Keratinocyte (primary cell): ENCODE data around the gene IGSF23. TPM values are rescaled to one million over a fixed set of nuclear protein-coding genes. Genes with fewer than 3 reads are reported as not detected.

Experiments
- DNase-seq: peaks from one replicate; pipeline ENCODE4 v3.0.0-alpha.2; 2011; ENCODE audit warnings: low read depth, missing footprints, low spot score
- FAIRE-seq: peaks from 2 replicates; lab custom pipeline; 2011; peaks lifted over from hg19 to GRCh38; lab: Jason Lieb, UNC
- H2AFZ ChIP-seq: 2 replicates; pipeline ENCODE4 v1.6.0; 2012; ENCODE audit warnings: low read length, control low read depth, inconsistent platforms; ENCODE audit not compliant: control insufficient read depth
- H3K27ac ChIP-seq: 2 replicates; pipeline ENCODE4 v1.5.1; 2011; ENCODE audit warnings: low read length; ENCODE audit not compliant: control insufficient read depth, insufficient read depth
- H3K27me3 ChIP-seq: 3 replicates; pipeline ENCODE4 v1.6.0; 2011; ENCODE audit warnings: low read length; ENCODE audit not compliant: control insufficient read depth, insufficient read depth; ENCODE audit errors: extremely low read depth
- H3K36me3 ChIP-seq, 2 experiments: 2 replicates in 1 of 2; 3 replicates in 1 of 2; pipeline ENCODE4 v1.5.1; 2011; ENCODE audit warnings: low read length in 2 of 2, mild to moderate bottlenecking in 1 of 2; ENCODE audit not compliant: control insufficient read depth in 2 of 2, insufficient read depth in 2 of 2; ENCODE audit errors: extremely low read depth in 1 of 2
- H3K4me1 ChIP-seq: 3 replicates; pipeline ENCODE4 v1.5.1; 2011; ENCODE audit warnings: low read length; ENCODE audit not compliant: control insufficient read depth, insufficient read depth; ENCODE audit errors: extremely low read depth
- H3K4me2 ChIP-seq: 3 replicates; pipeline ENCODE4 v1.6.0; 2011; ENCODE audit warnings: low read depth, low read length; ENCODE audit not compliant: control insufficient read depth, insufficient read depth; ENCODE audit errors: extremely low read depth
- H3K4me3 ChIP-seq, 3 experiments: fragments of 200-600 bp in 1 of 3; sonication (generic) in 1 of 3; 2 replicates in 2 of 3; 3 replicates in 1 of 3; pipeline ENCODE4 v1.5.1; 2011 to 2016; ENCODE audit warnings: low read length in 3 of 3, mild to moderate bottlenecking in 3 of 3, control low read depth in 2 of 3, inconsistent platforms in 1 of 3, low read depth in 1 of 3, mixed read lengths in 1 of 3, mixed run types in 1 of 3, moderate library complexity in 1 of 3; ENCODE audit not compliant: control insufficient read depth in 2 of 3, insufficient read depth in 2 of 3; ENCODE audit errors: extremely low read depth in 1 of 3
- H3K79me2 ChIP-seq: 2 replicates; pipeline ENCODE4 v1.6.0; 2012; ENCODE audit warnings: low read length; ENCODE audit not compliant: control insufficient read depth, insufficient read depth
- H3K9ac ChIP-seq: 3 replicates; pipeline ENCODE4 v1.6.0; 2011; ENCODE audit warnings: low read length; ENCODE audit not compliant: control insufficient read depth, insufficient read depth; ENCODE audit errors: extremely low read depth
- H3K9me1 ChIP-seq: 3 replicates; pipeline ENCODE4 v1.6.0; 2011; ENCODE audit warnings: low read length; ENCODE audit not compliant: control insufficient read depth, insufficient read depth; ENCODE audit errors: extremely low read depth
- H3K9me3 ChIP-seq: 2 replicates; pipeline ENCODE4 v1.5.1; 2012; ENCODE audit warnings: low read depth, low read length; ENCODE audit not compliant: control insufficient read depth
- H4K20me1 ChIP-seq: 3 replicates; pipeline ENCODE4 v1.6.0; 2011; ENCODE audit warnings: low read length; ENCODE audit not compliant: control insufficient read depth, insufficient read depth; ENCODE audit errors: extremely low read depth
- EZH2 ChIP-seq: IDR thresholded peaks from one replicate; pipeline ENCODE4 v1.6.1; 2012; ENCODE audit warnings: inconsistent platforms, mild to moderate bottlenecking, low read length, moderate library complexity
- dilution Hi-C: fragments of 300-500 bp; cut with MboI; formaldehyde crosslinking; loops from one replicate; pipeline ENCODE4 v1.7.0; 2020; ENCODE audit warnings: low sequenced_read_pairs; ENCODE audit not compliant: extremely low pct_ligation_motif_present
- polyA plus RNA-seq, 5 experiments: library from polyadenylated mRNA; depleted of rRNA in 3 of 5; stranded (reverse) in 3 of 5; stranded (forward) in 1 of 5; unstranded in 1 of 5; fragments of >200 nt; gene quantifications; 1 replicate in 1 of 5; 2 replicates in 3 of 5; 3 replicates in 1 of 5; pipeline versions ENCODE4 v1.2.1 to v1.2.3, GENCODE V29; 2011 to 2012; ENCODE audit warnings: missing spikeins in 2 of 5, low read depth in 1 of 5, low replicate concordance in 1 of 5
- small RNA-seq, 3 experiments: library from RNA; depleted of rRNA; stranded (forward); fragments of <200 nt; gene quantifications; one replicate each; pipeline ENCODE3, GENCODE V24; 2012; ENCODE audit warnings: low read depth in 3 of 3, low replicate concordance in 1 of 3; ENCODE audit not compliant: insufficient read length in 3 of 3
- TF ChIP-seq, protein P1 (sequence below), 3 experiments: IDR thresholded peaks in 1 of 3; conservative IDR thresholded peaks in 1 of 3; optimal IDR thresholded peaks in 1 of 3; 2 replicates in 2 of 3; 3 replicates in 1 of 3; pipeline versions ENCODE3 to v1.5.1; 2011; ENCODE audit warnings: low read length in 3 of 3, mild to moderate bottlenecking in 3 of 3, moderate library complexity in 2 of 3, control low read depth in 1 of 3, inconsistent platforms in 1 of 3; ENCODE audit not compliant: insufficient read depth in 2 of 3; ENCODE audit errors: extremely low read depth in 1 of 3

Gene IGSF23
- polyA plus RNA-seq, 1 donor (not counting 4 experiments of a cell fraction or from before 2014, with no cell fraction given), result 0.07 TPM

DNA sequence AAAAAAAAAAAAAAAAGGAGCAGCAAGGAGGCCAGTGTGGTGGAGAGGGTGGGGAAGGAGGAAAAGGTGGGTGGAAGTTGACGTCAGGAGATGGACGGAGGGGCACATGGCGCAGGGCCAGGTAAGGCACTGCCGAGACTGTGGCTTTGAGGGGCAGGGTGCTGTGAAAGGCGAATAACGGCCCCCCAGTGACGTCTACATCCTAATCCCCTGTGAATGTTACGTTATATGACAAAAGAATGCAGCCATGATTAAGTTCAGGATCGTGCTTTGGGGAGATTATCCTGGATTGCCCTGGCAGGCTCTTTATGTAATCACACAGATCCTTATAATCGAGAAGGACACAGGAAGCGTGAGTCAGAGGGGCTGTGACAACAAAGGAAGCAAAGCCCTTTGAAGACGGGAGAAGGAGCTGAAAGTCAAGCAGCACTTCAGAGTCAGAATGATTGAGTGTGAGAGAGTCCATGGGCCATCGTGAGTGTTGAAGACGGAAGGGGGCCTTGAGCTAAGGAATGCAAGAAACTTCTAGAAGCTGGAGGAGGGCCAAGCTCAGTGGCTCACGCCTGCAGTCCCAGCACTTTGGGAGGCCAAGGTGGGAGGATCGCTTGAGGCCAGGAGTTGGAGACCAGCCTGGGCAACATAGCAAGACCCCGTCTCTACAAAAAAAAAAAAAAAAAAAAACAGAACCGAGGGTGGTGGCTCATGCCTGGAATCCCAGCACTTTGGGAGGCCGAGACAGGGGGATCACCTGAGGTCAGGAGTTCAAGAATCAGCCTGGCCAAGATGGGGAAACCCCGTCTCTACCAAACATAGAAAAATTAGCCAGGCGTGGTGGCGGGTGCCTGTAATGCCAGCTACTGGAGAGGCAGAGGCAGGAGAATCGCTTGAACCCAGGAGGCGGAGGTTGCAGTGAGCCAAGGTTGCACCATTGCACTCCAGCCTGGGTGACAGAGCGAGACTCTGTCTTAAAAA lies 71.8 kb downstream of the IGSF23 start:
- H4K20me1 ChIP-seq, result no peaks in the 10 kb centered on the region
- DNase-seq (no peak), FAIRE-seq (peak; percentile 53)

DNA sequence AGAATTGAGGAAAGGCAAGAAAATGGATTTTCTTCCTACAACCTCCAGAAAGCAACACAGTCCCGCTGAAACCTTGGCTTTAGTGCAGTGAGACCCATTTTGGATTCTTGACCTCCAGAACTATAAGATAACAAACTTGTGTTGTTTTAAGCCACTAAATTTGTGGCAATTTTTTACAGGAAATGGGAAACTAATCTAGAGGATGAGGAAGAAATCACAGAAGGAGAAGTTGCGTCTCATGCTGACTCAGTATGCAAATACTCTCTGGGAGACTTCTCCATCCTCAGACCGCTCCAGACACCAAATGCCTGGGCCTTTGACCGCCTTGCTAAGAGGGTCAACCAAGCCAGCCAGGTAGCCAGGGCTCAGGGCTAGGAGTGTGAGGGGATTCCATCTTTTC lies 72.5 kb downstream of the IGSF23 start:
- H3K79me2 ChIP-seq, result no peaks in the 10 kb centered on the region

More for the DNA sequence above, 71.8 kb downstream of the IGSF23 start:
- TF ChIP-seq, protein P1, sequence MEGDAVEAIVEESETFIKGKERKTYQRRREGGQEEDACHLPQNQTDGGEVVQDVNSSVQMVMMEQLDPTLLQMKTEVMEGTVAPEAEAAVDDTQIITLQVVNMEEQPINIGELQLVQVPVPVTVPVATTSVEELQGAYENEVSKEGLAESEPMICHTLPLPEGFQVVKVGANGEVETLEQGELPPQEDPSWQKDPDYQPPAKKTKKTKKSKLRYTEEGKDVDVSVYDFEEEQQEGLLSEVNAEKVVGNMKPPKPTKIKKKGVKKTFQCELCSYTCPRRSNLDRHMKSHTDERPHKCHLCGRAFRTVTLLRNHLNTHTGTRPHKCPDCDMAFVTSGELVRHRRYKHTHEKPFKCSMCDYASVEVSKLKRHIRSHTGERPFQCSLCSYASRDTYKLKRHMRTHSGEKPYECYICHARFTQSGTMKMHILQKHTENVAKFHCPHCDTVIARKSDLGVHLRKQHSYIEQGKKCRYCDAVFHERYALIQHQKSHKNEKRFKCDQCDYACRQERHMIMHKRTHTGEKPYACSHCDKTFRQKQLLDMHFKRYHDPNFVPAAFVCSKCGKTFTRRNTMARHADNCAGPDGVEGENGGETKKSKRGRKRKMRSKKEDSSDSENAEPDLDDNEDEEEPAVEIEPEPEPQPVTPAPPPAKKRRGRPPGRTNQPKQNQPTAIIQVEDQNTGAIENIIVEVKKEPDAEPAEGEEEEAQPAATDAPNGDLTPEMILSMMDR (optimal IDR thresholded peaks at IDR 0.05 in 1 of 3, IDR thresholded peaks at IDR 0.05 in 1 of 3, conservative IDR thresholded peaks at IDR 0.05 in 1 of 3; ENCODE audit: extremely low read depth in 1 of 3, insufficient read depth in 2 of 3, low read length in 3 of 3), result no peak
- TF ChIP-seq EZH2, result no peak
- Histone ChIP-seq H3K4me3 (no peak overlapping the region), H3K9me1 (no peaks in the 10 kb centered on the region), H3K36me3 (peaks cover 0 to 3% of the 10 kb centered on the region in 2 experiments), H3K4me2 (peak overlapping the region; percentile 6), H3K9ac (no peak overlapping the region), H3K27ac (no peak overlapping the region), H3K4me1 (peaks cover 11% of the 10 kb centered on the region), H3K79me2 (no peaks in the 10 kb centered on the region), H3K27me3 (no peaks in the 10 kb centered on the region), H2AFZ (no peak overlapping the region), H3K9me3 (no peaks in the 10 kb centered on the region)
- dilution Hi-C loops, result no loop called here

More for the DNA sequence above, 72.5 kb downstream of the IGSF23 start:
- H3K27ac ChIP-seq, result no peak overlapping the region
- no peak overlapping the region for H3K4me2 ChIP-seq
- H3K9ac ChIP-seq, result no peak overlapping the region
- H3K4me1 ChIP-seq, result peaks cover 11% of the 10 kb centered on the region
- TF ChIP-seq, protein P1 (optimal IDR thresholded peaks at IDR 0.05 in 1 of 3, IDR thresholded peaks at IDR 0.05 in 1 of 3, conservative IDR thresholded peaks at IDR 0.05 in 1 of 3; ENCODE audit: extremely low read depth in 1 of 3, insufficient read depth in 2 of 3, low read length in 3 of 3), result no peak
- no peak for TF ChIP-seq EZH2
- no peaks in the 10 kb centered on the region for H4K20me1 ChIP-seq
- no peaks in the 10 kb centered on the region for H3K9me3 ChIP-seq
- no peak overlapping the region for H2AFZ ChIP-seq
- dilution Hi-C loops, result no loop called here
- DNase-seq, result no peak
- FAIRE-seq, result no peak
- H3K4me3 ChIP-seq, result no peak overlapping the region
- peaks cover 0 to 3% of the 10 kb centered on the region in 2 experiments for H3K36me3 ChIP-seq
- H3K27me3 ChIP-seq, result no peaks in the 10 kb centered on the region
- H3K9me1 ChIP-seq, result no peaks in the 10 kb centered on the region

Small RNA genes lying within 50 kb of the gene (small RNA-seq; reads per million reads assigned to genes)
- gene AC243964.1, result 0 reads per million in 3 experiments

Other genes starting within 250 kb of the IGSF23 start
- gene ZNF285, start 212.0 kb upstream of the IGSF23 start, polyA plus RNA-seq, result 1.1 to 1.7 TPM (median 1.6 TPM) in 3 replicates
- gene ZNF229, start 165.1 kb upstream of the IGSF23 start, polyA plus RNA-seq, result 4.8 to 6.7 TPM (median 5.9 TPM) in 3 replicates
- 1.1 to 2.6 TPM (median 1.4 TPM) in 3 replicates for gene ZNF180, start 113.0 kb upstream of the IGSF23 start, polyA plus RNA-seq
- gene CEACAM20, start 83.9 kb upstream of the IGSF23 start, polyA plus RNA-seq, result not detected in 3 replicates
- 48.1 to 80.4 TPM (median 65.6 TPM) in 3 replicates for gene PVR, start 30.3 kb downstream of the IGSF23 start, polyA plus RNA-seq
- 2.4 to 7.1 TPM (median 3.7 TPM) in 3 replicates for gene CEACAM19, start 57.9 kb downstream of the IGSF23 start, polyA plus RNA-seq
- not detected in 3 replicates for gene CEACAM16, start 85.6 kb downstream of the IGSF23 start, polyA plus RNA-seq
- gene BCL3, start 135.1 kb downstream of the IGSF23 start, polyA plus RNA-seq, result 1.1 to 1.8 TPM (median 1.5 TPM) in 3 replicates
- gene CBLC, start 164.3 kb downstream of the IGSF23 start, polyA plus RNA-seq, result 27.8 to 58.6 TPM (median 30.1 TPM) in 3 replicates
- 13.6 to 28.4 TPM (median 20.8 TPM) in 3 replicates for gene BCAM, start 195.5 kb downstream of the IGSF23 start, polyA plus RNA-seq
- gene NECTIN2, start 232.7 kb downstream of the IGSF23 start, polyA plus RNA-seq, result 26.8 to 38.9 TPM (median 29.8 TPM) in 3 replicates